GM18508 (cell line): ENCODE data around the gene C1orf232.

Source experiments
- ATAC-seq: cut with Tn5 transposase; IDR thresholded peaks from one replicate; pipeline ENCODE4 v1.9.1; 2021; ENCODE audit warnings: moderate number of reproducible peaks; ENCODE audit not compliant: insufficient read depth, unreplicated experiment

C1orf232 gene

GRCh38 chr1:26168410-26169197, at the start of gene C1orf232:
Gene C1orf232, minus strand, starts transcription at chr1:26168963. Its CDS starts 464 bp downstream, at chr1:26168499.
- no peak for ATAC-seq

- ATAC-seq, result no peak
These were observed 46.5 kb upstream of the C1orf232 start for GRCh38 chr1:26215246-26215645.

- no peak for ATAC-seq
These were observed 44.7 kb upstream of the C1orf232 start for GRCh38 chr1:26213335-26213905.

DNA sequence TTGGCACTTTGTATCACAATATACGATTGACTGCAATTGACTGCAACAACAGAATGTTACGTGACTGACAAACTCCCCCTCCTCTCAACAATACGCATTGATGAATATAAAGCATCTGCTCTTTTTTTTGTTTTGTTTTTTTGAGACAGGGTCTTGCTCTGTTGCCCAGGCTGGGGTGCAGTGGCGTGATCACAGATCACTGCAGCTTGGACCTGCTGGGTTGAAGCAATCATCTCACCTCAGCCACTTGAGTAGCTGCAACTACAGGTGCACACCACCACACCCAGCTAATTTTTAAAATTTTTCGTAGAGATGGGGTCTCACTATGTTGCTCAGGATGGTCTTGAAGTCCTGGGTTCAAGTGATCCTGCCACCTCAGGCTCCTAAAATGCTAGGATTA, 44.0 kb upstream of the C1orf232 start:
- ATAC-seq, result no peak

DNA sequence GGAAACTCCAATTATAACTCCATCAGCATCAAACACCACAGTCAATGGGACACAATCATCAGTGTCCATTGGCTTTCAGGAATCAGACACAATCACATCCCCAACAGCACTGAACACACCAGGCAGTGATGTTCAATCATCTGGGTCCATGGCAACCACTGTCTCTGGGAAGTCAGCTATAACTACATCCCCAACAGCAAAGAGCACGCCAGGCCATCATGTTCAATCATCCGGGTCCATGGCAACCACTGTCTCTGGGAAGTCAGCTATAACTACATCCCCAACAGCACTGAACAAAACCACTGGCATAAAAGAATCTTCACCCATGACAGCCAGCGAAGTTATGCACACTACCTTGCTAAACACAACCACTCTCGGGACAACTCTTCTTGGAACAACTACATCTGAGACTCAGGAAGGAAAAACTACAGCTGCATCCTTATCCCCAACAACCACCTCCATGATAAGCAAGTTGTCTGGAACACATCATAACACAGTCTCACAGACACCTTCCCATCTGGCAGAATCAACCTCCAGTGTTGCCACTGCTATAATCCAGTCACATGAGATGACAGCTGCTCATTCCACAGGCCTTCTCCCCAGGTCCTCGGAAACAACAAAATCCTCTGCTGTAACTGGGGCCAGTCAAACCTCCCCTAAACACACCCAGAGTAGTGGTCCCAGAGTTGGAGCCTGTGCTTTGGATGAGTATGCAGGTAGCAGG, 41.5 kb upstream of the C1orf232 start:
- ATAC-seq, result no peak

DNA sequence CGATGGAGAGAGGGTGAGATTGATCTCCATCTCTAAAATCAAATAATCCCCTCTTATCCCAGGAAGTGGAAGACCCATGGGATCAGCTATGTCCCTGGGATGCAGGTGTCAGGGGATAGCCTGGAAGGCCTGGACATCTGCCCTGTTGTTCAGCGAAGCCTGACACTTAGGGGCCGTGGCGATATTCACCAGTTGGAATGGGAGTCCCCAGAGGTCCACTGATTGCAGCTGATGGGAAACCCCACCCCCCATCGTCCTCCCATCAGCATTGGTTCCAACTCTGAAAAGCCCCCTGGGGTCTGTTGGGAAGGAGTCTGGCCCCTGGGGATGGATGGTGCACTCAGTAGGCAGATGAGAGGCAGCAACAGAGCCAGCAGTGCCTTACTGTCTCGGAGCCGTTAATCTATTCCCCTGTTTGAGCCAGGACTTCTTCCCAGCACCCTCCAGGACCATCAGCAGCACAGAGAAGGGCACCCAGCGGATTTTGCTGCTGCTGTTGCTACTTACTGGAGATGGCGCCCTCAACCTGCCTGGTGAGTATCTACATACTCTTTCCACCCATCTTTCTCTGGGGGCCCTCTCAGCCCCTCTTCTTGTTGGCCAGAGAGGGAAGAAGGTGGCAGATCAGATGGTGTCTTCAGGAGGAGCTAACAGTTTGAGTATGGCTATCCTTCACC, 35.0 kb upstream of the C1orf232 start:
- no peak for ATAC-seq

- no peak for ATAC-seq
These were observed 31.6 kb upstream of the C1orf232 start for GRCh38 chr1:26200413-26200812.

DNA sequence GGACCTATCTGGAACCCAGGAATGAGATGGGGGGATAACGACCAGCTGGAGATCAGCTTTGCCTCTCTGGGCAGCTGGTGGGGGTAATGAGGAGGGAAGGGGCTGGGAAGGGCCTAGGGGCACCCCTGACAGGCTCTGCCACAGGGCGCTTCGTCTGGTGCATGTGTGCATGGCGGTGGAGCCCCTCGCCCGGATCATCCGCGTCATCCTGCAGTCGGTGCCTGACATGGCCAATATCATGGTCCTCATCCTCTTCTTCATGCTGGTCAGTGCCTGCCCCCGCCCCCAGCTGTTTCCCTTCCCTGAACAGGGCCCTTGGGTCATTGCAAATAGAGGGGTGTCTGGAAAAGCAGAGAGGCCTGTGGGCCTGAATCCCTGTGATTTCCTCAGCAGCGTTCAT, 29.1 kb upstream of the C1orf232 start:
- no peak for ATAC-seq

- ATAC-seq, result no peak
These were observed 28.5 kb upstream of the C1orf232 start for GRCh38 chr1:26197301-26197700.

DNA sequence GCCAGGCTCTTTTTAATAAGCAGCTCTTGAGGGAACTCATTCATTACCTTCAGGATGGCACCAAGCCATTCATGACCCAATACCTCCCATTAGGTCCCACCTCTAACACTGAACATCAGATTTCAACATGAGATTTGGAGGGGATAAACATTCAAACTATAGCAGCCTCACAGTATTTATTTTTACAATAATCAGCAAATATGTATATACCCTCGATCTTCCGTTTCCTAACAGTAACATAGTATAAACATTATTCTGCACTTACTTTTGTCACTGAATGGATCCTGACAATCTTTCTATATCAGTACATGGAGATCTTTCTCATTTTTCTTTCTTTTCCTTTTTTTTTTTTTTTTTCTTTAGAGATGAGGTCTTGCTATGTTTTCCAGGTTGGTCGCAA, 27.0 kb upstream of the C1orf232 start:
- no peak for ATAC-seq

GRCh38 chr1:26191739-26192138, 23.0 kb upstream of the C1orf232 start:
- ATAC-seq, result no peak

DNA sequence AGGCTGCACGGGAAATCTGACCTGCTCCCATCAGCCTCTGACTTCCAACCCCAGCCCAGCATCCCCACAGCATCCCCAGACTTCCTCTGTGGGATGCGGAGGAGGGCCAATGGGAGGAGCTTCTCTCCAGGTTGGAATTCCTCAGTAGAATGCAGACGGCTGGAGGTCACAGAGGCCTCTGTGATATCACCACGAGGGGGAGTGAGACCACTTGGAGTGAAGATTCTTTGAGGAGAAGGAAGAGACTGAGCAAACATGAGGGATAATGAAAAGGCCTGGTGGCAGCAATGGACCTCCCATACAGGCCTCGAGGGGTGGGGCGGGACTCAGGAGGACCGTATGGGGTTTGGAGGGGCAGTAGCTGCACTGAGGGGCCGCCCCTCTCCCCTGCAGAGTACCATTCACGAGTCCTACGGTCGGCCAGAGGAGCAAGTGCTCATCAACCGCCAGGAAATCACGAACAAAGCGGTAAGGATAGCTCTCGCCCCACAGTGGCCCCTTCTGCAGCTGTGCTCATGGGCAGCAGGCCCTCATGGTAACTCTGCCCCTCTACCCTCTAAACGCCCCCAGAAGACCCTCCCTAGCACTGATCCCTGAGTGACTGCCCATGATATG, 21.7 kb upstream of the C1orf232 start, which contains the start of gene CATSPER4:
Gene CATSPER4, plus strand, starts transcription at position 230 of the 615 bp plus-strand sequence. Its CDS starts 26 bp downstream, at position 256.
- no peak for ATAC-seq

DNA sequence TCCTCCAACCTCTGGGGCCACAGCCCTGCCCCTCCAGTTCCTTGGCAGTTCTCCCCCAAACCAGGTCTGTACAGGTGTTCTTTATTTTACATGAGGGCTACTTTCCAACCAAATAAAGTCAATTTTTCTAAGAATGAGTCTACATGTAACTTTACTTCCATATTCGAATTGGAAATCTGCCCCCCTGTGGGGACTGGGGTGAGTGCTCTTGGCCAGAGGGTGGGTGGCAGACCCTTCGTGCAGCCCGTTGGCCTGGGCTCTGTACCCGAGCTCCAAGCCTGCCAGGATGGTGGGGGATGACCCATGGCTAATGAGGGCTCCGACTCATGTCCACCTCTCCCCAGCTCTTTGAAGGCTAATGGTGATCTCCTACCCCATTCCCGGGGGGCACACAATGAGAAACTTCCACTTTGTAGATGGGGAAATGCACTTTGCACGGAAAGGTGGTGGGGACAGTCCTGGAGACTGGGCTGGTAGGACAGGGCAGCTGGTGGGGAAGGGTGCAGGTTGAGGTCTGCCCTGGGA, 21.1 kb upstream of the C1orf232 start:
- ATAC-seq, result no peak

DNA sequence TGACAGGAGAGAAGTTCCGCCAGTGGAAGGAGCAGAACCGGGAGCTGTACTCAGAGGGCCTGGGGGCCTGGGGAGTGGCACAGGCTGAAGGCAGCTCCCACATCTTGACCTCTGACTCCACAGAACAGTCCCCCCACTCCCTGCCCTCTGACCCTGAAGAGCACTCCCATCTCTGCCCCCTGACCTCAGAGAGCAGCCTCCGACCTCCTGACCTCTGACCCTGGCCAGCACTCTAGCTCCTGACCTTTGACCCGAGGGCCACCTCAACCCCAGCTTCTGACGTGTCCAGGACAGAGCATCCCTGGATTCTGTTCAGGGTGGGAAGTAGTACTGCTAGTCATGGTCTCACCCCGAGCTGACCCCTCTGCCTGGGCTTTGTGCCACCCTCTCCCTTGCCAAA, 20.6 kb upstream of the C1orf232 start:
- no peak for ATAC-seq

GRCh38 chr1:26188477-26188876, 19.7 kb upstream of the C1orf232 start:
- no peak for ATAC-seq

DNA sequence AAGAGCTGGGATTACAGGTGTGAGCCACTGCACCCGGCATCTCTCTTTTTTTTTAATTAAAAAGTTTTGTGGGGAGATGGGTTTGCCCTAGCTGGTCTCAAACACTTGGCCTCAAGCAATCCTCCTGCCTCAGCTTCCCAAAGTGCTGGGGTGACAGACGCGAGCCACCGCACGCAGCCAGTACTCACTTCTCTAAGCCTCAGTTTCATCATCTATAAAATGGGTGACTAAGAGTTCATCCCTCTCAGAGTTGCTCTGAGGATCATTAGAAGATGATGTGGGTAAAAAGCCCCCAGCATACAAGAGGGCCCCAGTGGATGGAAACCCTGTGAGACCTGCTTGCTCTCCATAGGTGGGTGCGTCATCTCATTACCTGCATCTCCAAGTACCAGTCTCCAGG, 19.1 kb upstream of the C1orf232 start:
- ATAC-seq, result no peak

DNA sequence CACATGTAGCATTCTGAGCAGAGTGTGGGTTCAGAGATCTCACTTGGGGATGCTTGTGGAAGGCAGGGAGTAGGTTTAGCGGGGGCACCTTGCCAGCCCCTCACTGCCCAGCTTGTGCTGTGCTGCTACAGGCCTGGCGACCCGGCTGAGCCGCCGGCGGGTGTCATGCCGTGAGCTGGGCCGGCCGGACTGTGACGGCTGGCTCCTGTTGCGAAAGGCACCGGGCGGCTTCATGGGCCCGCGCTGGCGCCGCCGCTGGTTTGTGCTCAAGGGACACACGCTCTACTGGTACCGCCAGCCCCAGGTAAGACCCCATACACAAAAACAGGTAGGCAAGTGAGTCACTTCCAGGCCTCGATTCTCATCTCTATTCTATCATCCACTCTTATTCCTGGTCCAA, 16.1 kb upstream of the C1orf232 start:
- ATAC-seq, result no peak

DNA sequence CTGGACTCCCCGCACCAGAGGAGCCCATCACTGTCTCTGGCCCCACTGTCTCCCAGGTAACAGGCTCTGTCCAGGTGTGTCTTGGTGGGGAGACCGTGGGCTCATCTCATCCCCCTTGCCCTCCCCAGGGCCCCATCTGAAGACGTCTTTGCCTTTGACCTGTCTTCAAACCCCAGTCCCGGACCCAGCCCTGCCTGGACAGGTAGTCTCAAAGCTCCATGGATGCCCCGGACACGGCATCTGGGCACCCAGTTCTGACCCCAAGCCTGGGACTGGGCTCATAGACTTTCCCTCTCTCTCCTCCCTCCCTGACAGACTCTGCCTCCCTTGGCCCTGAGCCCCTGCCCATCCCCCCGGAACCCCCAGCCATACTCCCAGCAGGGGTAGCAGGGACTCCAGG, 15.3 kb upstream of the C1orf232 start:
- no peak for ATAC-seq

DNA sequence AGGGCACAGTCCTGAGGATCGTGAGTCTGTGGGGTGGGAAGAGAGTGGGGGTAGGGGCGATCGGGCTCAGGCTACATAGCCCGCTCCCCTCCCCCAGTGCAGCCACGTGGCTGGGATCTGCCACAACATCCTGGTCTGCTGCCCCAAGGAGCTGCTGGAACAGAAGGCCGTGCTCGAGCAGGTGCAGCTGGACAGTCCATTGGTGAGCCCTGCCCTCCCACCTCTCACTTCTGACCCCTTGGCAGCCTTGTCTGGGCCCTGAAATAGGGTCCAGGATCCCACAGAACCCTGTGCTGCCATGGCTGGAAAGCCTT, 13.6 kb upstream of the C1orf232 start:
- ATAC-seq, result no peak
